Psoas muscle (tissue), 8 donors: Measurements from ENCODE around the gene PIGC. TPM values are rescaled to one million over a fixed set of nuclear protein-coding genes. Genes with fewer than 3 reads are reported as not detected.
A peak's percentile ranks its signal among the peaks of the same experiment; 100 is the strongest.

Experiments
- ATAC-seq, 4 donors: fragments of 200-7000 bp; cut with Tn5 transposase; one replicate each; pipeline ENCODE4 v1.9.1; 2020; ENCODE audit warnings: moderate library complexity in 3 of 4, mild to moderate bottlenecking in 2 of 4
- DNase-seq, 2 donors: peaks; one replicate each; pipeline ENCODE4 v3.0.0-alpha.2; 2020
- H3K27ac ChIP-seq: fragments of 200-600 bp; one replicate; pipeline ENCODE4 v1.8.0; 2022
- H3K27me3 ChIP-seq, 3 donors: fragments of 200-600 bp in 1 of 3; one replicate each; pipeline versions ENCODE4 v1.6.1 to v1.8.0; 2013 to 2022; ENCODE audit warnings: low read length in 2 of 3, mild to moderate bottlenecking in 2 of 3, moderate library complexity in 1 of 3; ENCODE audit not compliant: insufficient read depth in 3 of 3
- H3K36me3 ChIP-seq, 2 donors: fragments of 200-600 bp in 1 of 2; one replicate each; pipeline versions ENCODE4 v1.6.1 to v1.8.0; 2013 to 2022; ENCODE audit warnings: low read depth in 1 of 2, mild to moderate bottlenecking in 1 of 2, moderate library complexity in 1 of 2; ENCODE audit not compliant: insufficient read depth in 1 of 2
- H3K4me1 ChIP-seq: fragments of 200-600 bp; one replicate; pipeline ENCODE4 v1.8.0; 2022
- H3K4me3 ChIP-seq: fragments of 200-600 bp; one replicate; pipeline ENCODE4 v1.8.0; 2022; ENCODE audit warnings: mild to moderate bottlenecking
- H3K9me3 ChIP-seq: fragments of 200-600 bp; one replicate; pipeline ENCODE4 v1.8.0; 2022
- CTCF ChIP-seq: fragments of 200-600 bp; IDR thresholded peaks from one replicate; pipeline ENCODE4 v1.8.0; 2022; ENCODE audit warnings: antibody characterized with exemption
- WGBS, 3 donors: extraction: QIAGEN DNeasy Blood & Tissue Kit; methylation state at CpG; one replicate each; pipeline versions ENCODE4 v1.1.6 to v1.1.7; 2013; 5-methylcytosine and 5-hydroxymethylcytosine counted together
- intact Hi-C, 2 donors: fragments of 100-400 bp; cut with DNase I; formaldehyde crosslinking; loops; one replicate each; pipeline versions ENCODE4 v1.11.0 to v1.14.2; 2022
- polyA plus RNA-seq, 3 donors: library from polyadenylated mRNA; stranded (reverse); fragments of 200-250 nt; gene quantifications; one replicate each; pipeline ENCODE4 v1.2.3, GENCODE V29; 2013
- total RNA-seq, 4 donors: library from RNA; stranded (reverse); fragmentation: NEBNext Ultra II Directional in 2 of 4; extraction: Animal tissue kit (Norgen Biotek cat#: 25700) in 2 of 4; gene quantifications; one replicate each; pipeline versions ENCODE4 v1.2.1 to v1.2.4, GENCODE V29; 2021 to 2023
- donor health status: healthy with polysubstance abuse.
- donor health status: DM: no; HTN: no; CAD: no; lungs with moderate emphysema.
- donor health status: Bipolar disorder and iron deficiency.
- donor health status: healthy.
- donor health status: DM: yes; HTN: yes; CAD: no.
- donor health status: DM: no; HTN: no; CAD: no.
- donor health status: DM: no; HTN: no; CAD: no.
- donor health status: DM: yes; HTN: yes; CAD: no.

The PIGC gene
- total and polyA plus RNA-seq, 7 donors = 10.8 to 24.7 (median 13.8) TPM

- Histone ChIP-seq H3K9me3 (no peaks in the 10 kb centered on the region), H3K27ac (no peak overlapping the region), H3K4me3 (no peak overlapping the region), H3K27me3 (no peaks in the 10 kb centered on the region), H3K4me1 (peaks cover 4% of the 10 kb centered on the region), H3K36me3 (no peaks in the 10 kb centered on the region)
- DNase-seq = no peak
- WGBS, 3 donors = 65 to 76% (median 75%) methylated on average over 3 of the region's 3 CpGs
- intact Hi-C loops = no loop called here
- TF ChIP-seq CTCF = no peak
- no peak for ATAC-seq
Measured at GRCh38 chr1:172425339-172425738, 18.5 kb downstream of the PIGC start.

- Histone ChIP-seq H3K9me3 (no peaks in the 10 kb centered on the region), H3K27me3 (no peaks in the 10 kb centered on the region), H3K27ac (no peak overlapping the region), H3K4me1 (peaks cover 4% of the 10 kb centered on the region), H3K4me3 (no peak overlapping the region), H3K36me3 (no peaks in the 10 kb centered on the region)
- intact Hi-C loops = no loop called here
- ATAC-seq = no peak
- no peak for TF ChIP-seq CTCF
- 96 to 97% (median 97%) methylated on average over 2 of the region's 2 CpGs for WGBS, 3 donors
- DNase-seq = no peak
Measured at GRCh38 chr1:172423336-172423735, 20.5 kb downstream of the PIGC start.

GRCh38 chr1:172421974-172422604 is 21.8 kb downstream of the PIGC start:
- ATAC-seq (peak in 1 of 4 donors; percentile 57), DNase-seq (no peak)
- Histone ChIP-seq H3K27ac (no peak overlapping the region), H3K4me3 (no peak overlapping the region), H3K4me1 (peaks cover 4% of the 10 kb centered on the region), H3K9me3 (no peaks in the 10 kb centered on the region), H3K27me3 (no peaks in the 10 kb centered on the region), H3K36me3 (no peaks in the 10 kb centered on the region)
- intact Hi-C loops = no loop called here
- TF ChIP-seq CTCF = no peak
- 57 to 66% (median 61%) methylated on average over 5 of the region's 5 CpGs for WGBS, 3 donors

- Histone ChIP-seq H3K4me1 (peaks cover 4% of the 10 kb centered on the region), H3K27ac (no peak within 1 kb of the TSS), H3K4me3 (no peak within 1 kb of the TSS), H3K27me3 (no peaks in the 10 kb centered on the region), H3K36me3 (no peaks in the 10 kb centered on the region), H3K9me3 (no peaks in the 10 kb centered on the region)
- ATAC-seq = no peak
- 88 to 95% (median 92%) methylated on average over 1 of the region's 1 CpG for WGBS, 3 donors
- intact Hi-C loops = no loop called here
- TF ChIP-seq CTCF = no peak
- DNase-seq = no peak
Measured at GRCh38 chr1:172420385-172420784, 23.5 kb downstream of the PIGC start, which contains the start of gene C1orf105. Gene C1orf105, plus strand, starts transcription at chr1:172420685. Its CDS starts 201 bp downstream, at chr1:172420886.

GRCh38 chr1:172417557-172417956 is 26.3 kb downstream of the PIGC start:
- Histone ChIP-seq H3K36me3 (no peaks in the 10 kb centered on the region), H3K27me3 (no peaks in the 10 kb centered on the region), H3K27ac (no peak overlapping the region), H3K9me3 (no peaks in the 10 kb centered on the region), H3K4me1 (peaks cover 4% of the 10 kb centered on the region), H3K4me3 (no peak overlapping the region)
- ATAC-seq = no peak
- intact Hi-C loops = no loop called here
- DNase-seq = no peak
- 95 to 100% (median 96%) methylated on average over 1 of the region's 1 CpG for WGBS, 3 donors
- no peak for TF ChIP-seq CTCF
